Erythroblast (primary cell): ENCODE results near the gene DSCAML1.

Experiments used
- GATA1 ChIP-seq: IDR thresholded peaks from 2 replicates; pipeline ENCODE4 v1.6.1; 2011; ENCODE audit warnings: low read depth, mild to moderate bottlenecking, control low read depth, low read length, moderate library complexity
- POLR2A ChIP-seq: IDR thresholded peaks from 2 replicates; pipeline ENCODE4 v1.6.1; 2011; ENCODE audit warnings: mild to moderate bottlenecking, low read length

DNA sequence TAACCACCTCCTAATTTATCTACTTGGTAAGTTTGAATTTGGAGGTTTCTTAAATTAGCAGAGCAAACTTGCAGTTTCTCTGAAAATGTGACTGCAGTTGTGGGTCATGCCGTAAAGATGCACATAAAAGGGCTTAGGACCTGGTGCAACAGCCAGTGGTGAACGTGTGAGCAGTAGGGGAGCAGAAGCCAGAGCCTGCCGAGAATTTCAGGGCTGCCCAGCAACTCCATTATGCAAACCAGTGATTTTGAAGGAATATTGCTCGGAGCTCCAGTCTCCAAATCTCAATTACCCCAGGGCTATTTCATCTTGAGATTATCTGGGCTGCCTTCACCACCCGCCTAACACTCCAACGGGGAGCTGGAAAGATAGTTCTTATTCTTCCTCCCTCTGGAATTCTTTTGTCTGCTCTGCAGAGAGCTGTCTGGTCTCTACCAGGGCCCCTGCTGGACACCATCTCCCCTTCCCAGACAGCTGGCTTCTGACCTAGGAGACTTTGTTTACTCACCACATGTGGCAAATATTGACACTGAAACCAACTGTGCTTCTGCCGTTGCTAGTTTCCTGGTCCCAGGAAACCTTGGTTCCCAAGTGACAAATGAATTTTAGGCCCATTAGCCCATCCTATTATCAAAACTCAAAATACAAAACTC lies 93.9 kb downstream of the DSCAML1 start:
- TF ChIP-seq POLR2A (no peak), GATA1 (no peak)
